ENCODE measurements around the gene PCDHB11. TPM values are rescaled to one million over a fixed set of nuclear protein-coding genes. Genes with fewer than 3 reads are reported as not detected.
"Not testable (repeated sequence)": the region's sequence is repeated elsewhere in the genome, so short reads cannot be mapped to it uniquely, and the experiment has no call there.

Gene PCDHB11
- total and polyA plus RNA-seq, 2 experiments from 2014 or later, result 1.1 to 1.2 TPM

DNA sequence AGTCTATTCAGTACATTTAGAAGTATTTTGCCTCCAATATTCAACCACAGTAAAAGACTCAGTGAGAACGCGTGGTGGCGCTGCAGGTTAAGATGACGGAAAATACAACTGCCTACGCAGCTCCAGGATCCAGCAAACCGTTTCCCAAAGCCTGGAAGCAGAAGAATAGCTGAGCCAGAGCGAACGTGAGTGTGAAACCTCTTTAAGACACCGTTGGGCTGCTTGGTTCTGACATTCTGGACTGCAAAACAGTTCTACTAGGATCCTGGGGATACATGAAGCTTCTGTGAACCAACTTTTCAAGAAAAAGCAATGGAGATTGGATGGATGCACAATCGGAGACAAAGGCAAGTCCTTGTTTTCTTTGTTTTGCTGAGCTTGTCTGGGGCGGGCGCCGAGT lies 17.2 kb upstream of the PCDHB11 start, which contains the start of gene PCDHB16:
Gene PCDHB16, plus strand, starts transcription at position 140 of the 400 bp plus-strand sequence. Its CDS starts 173 bp downstream, at position 313.
- in situ Hi-C loops (cut with MboI), result loop anchor here (10.0 kb wide), 1 partner anchor 383 kb away; no protein-coding TSS in a partner anchor
- Histone ChIP-seq H3K9me2 (ENCODE audit: insufficient read depth) (no peaks in the 10 kb centered on the region), H3K4me1 (ENCODE audit: insufficient read depth) (no peaks in the 10 kb centered on the region), H3F3A (ENCODE audit: insufficient read depth) (no peaks in the 10 kb centered on the region), H3K9ac (peak within 1 kb of the TSS; percentile 79), H3K4me2 (ENCODE audit: unreplicated experiment) (peak within 1 kb of the TSS; percentile 53), H2AFZ (peak within 1 kb of the TSS; percentile 87), H4K20me1 (ENCODE audit: insufficient read depth) (no peaks in the 10 kb centered on the region), H3K27ac (peak within 1 kb of the TSS; percentile 45), H3K27me3 (replicated peaks; ENCODE audit: insufficient read depth) (peaks cover 7% of the 10 kb centered on the region; the same call in 1 of the 2 replicates), H3K79me2 (ENCODE audit: insufficient read depth) (no peaks in the 10 kb centered on the region), H3K9me3 (ENCODE audit: low read depth) (no peaks in the 10 kb centered on the region), H3K36me3 (ENCODE audit: low read depth) (no peaks in the 10 kb centered on the region), H3K4me3 (peak within 1 kb of the TSS; percentile 76)
- TF ChIP-seq EZH2 (IDR thresholded peaks at IDR 0.05; ENCODE audit: insufficient read depth, poor library complexity, severe bottlenecking) (no peak), EZH2phosphoT487 (IDR thresholded peaks at IDR 0.05; ENCODE audit: insufficient read depth, low read depth) (no peak)
- peak; percentile 87 for DNase-seq
- WGBS, 2 experiments (ENCODE audit: low coverage in 1 of 2, low lambda C conversion rate in 2 of 2, missing lambda C conversion rate in 2 of 2), result 3% methylated on average over 13 of the region's 13 CpGs

DNA sequence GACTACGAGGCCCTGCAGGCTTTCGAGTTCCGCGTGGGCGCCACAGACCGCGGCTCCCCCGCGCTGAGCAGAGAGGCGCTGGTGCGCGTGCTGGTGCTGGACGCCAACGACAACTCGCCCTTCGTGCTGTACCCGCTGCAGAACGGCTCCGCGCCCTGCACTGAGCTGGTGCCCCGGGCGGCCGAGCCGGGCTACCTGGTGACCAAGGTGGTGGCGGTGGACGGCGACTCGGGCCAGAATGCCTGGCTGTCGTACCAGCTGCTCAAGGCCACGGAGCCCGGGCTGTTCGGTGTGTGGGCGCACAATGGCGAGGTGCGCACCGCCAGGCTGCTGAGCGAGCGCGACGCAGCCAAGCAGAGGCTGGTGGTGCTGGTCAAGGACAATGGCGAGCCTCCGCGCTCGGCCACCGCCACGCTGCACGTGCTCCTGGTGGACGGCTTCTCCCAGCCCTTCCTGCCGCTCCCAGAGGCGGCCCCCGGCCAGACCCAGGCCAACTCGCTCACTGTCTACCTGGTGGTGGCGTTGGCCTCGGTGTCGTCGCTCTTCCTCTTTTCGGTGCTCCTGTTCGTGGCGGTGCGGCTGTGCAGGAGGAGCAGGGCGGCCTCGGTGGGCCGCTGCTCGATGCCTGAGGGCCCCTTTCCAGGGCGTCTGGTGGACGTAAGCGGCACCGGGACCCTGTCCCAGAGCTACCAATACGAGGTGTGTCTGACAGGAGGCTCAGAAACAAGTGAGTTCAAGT lies 15.1 kb upstream of the PCDHB11 start:
- not testable (repeated sequence) for H3F3A ChIP-seq (ENCODE audit: insufficient read depth); H2AFZ ChIP-seq; H3K9me3 ChIP-seq (ENCODE audit: low read depth); H3K4me1 ChIP-seq (ENCODE audit: insufficient read depth); H3K4me2 ChIP-seq (ENCODE audit: unreplicated experiment); H3K9ac ChIP-seq; H3K79me2 ChIP-seq (ENCODE audit: insufficient read depth); H3K27me3 ChIP-seq (replicated peaks; ENCODE audit: insufficient read depth); H3K36me3 ChIP-seq (ENCODE audit: low read depth); H4K20me1 ChIP-seq (ENCODE audit: insufficient read depth); DNase-seq; H3K9me2 ChIP-seq (ENCODE audit: insufficient read depth); H3K4me3 ChIP-seq; H3K27ac ChIP-seq
- in situ Hi-C loops (cut with MboI), result loop anchor here (10.0 kb wide), 1 partner anchor 381 kb away; no protein-coding TSS in a partner anchor
- 30 to 34% methylated on average over 8 to 33 of the region's 69 CpGs for WGBS, 2 experiments (ENCODE audit: low coverage in 1 of 2, low lambda C conversion rate in 2 of 2, missing lambda C conversion rate in 2 of 2)

DNA sequence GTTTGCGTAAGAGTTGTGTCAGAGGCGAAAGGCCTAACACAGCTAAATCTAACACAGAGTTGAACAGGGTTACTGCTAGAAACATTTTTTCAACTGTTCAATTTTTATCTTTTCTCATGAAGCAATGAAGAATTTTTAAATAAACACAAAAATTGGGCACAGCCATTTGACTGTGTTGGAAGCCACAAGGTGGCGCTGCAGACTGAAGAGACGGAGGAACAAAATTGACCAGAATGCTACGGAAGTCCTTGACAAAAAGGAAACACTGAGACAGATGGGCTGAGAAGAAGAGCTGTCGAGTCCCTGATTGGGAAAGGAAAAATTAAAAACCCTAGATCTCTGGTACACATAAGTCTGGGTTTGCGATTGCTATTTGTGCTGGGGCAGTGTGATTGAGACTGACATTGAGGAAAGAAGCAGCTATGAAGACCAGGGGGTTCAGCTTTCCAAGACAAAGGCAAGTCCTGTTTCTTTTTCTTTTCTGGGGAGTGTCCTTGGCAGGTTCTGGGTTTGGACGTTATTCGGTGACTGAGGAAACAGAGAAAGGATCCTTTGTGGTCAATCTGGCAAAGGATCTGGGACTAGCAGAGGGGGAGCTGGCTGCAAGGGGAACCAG lies 12.4 kb upstream of the PCDHB11 start, which contains the start of gene PCDHB9:
Gene PCDHB9, plus strand, starts transcription at position 265 of the 616 bp plus-strand sequence. Its CDS starts 158 bp downstream, at position 423.
- no peaks in the 10 kb centered on the region for H3K9me3 ChIP-seq (ENCODE audit: low read depth)
- no peak for TF ChIP-seq EZH2phosphoT487 (IDR thresholded peaks at IDR 0.05; ENCODE audit: insufficient read depth, low read depth)
- no peak for TF ChIP-seq EZH2 (IDR thresholded peaks at IDR 0.05; ENCODE audit: insufficient read depth, poor library complexity, severe bottlenecking)
- no peak within 1 kb of the TSS for H3K27ac ChIP-seq
- in situ Hi-C loops (cut with MboI), result loop anchor here (10.0 kb wide), 1 partner anchor 378 kb away; no protein-coding TSS in a partner anchor
- peak within 1 kb of the TSS; percentile 67 for H3K4me3 ChIP-seq
- H3K4me1 ChIP-seq (ENCODE audit: insufficient read depth), result no peaks in the 10 kb centered on the region
- no peaks in the 10 kb centered on the region for H3K36me3 ChIP-seq (ENCODE audit: low read depth)
- H3K4me2 ChIP-seq (ENCODE audit: unreplicated experiment), result peak within 1 kb of the TSS; percentile 65
- no peaks in the 10 kb centered on the region for H3K9me2 ChIP-seq (ENCODE audit: insufficient read depth)
- H3K27me3 ChIP-seq (replicated peaks; ENCODE audit: insufficient read depth), result no peaks in the 10 kb centered on the region
- DNase-seq, result peak; percentile 77
- no peaks in the 10 kb centered on the region for H3F3A ChIP-seq (ENCODE audit: insufficient read depth)
- no peaks in the 10 kb centered on the region for H4K20me1 ChIP-seq (ENCODE audit: insufficient read depth)
- peak within 1 kb of the TSS; percentile 77 for H2AFZ ChIP-seq
- H3K79me2 ChIP-seq (ENCODE audit: insufficient read depth), result no peaks in the 10 kb centered on the region
- 9 to 11% methylated on average over 9 of the region's 9 CpGs for WGBS, 2 experiments (ENCODE audit: low coverage in 1 of 2, low lambda C conversion rate in 2 of 2, missing lambda C conversion rate in 2 of 2)
- H3K9ac ChIP-seq, result peak within 1 kb of the TSS; percentile 62; the same call in 1 of the 2 replicates

DNA sequence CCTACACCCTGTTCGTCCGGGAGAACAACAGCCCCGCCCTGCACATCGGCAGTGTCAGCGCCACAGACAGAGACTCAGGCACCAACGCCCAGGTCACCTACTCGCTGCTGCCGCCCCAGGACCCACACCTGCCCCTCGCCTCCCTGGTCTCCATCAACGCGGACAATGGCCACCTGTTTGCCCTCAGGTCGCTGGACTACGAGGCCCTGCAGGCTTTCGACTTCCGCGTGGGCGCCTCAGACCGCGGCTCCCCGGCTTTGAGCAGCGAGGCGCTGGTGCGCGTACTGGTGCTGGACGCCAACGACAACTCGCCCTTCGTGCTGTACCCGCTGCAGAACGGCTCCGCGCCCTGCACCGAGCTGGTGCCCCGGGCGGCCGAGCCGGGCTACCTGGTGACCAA lies 10.7 kb upstream of the PCDHB11 start:
- H3K4me2 ChIP-seq (ENCODE audit: unreplicated experiment); H3F3A ChIP-seq (ENCODE audit: insufficient read depth); H3K4me3 ChIP-seq; H2AFZ ChIP-seq; H3K4me1 ChIP-seq (ENCODE audit: insufficient read depth); H3K27me3 ChIP-seq (replicated peaks; ENCODE audit: insufficient read depth); H3K36me3 ChIP-seq (ENCODE audit: low read depth); H3K79me2 ChIP-seq (ENCODE audit: insufficient read depth); H3K9me2 ChIP-seq (ENCODE audit: insufficient read depth); H3K27ac ChIP-seq; H3K9ac ChIP-seq; H3K9me3 ChIP-seq (ENCODE audit: low read depth); H4K20me1 ChIP-seq (ENCODE audit: insufficient read depth); DNase-seq: not testable (repeated sequence)
- in situ Hi-C loops (cut with MboI), result loop anchor here (10.0 kb wide), 1 partner anchor 376 kb away; no protein-coding TSS in a partner anchor
- 38 to 44% methylated on average over 24 to 33 of the region's 37 CpGs for WGBS, 2 experiments (ENCODE audit: low coverage in 1 of 2, low lambda C conversion rate in 2 of 2, missing lambda C conversion rate in 2 of 2)

DNA sequence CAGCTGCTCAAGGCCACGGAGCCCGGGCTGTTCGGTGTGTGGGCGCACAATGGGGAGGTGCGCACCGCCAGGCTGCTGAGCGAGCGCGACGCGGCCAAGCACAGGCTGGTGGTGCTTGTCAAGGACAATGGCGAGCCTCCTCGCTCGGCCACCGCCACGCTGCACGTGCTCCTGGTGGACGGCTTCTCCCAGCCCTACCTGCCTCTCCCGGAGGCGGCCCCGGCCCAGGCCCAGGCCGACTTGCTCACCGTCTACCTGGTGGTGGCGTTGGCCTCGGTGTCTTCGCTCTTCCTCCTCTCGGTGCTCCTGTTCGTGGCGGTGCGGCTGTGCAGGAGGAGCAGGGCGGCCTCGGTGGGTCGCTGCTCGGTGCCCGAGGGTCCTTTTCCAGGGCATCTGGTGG lies 10.3 kb upstream of the PCDHB11 start:
- H4K20me1 ChIP-seq (ENCODE audit: insufficient read depth); H3K9me3 ChIP-seq (ENCODE audit: low read depth); H2AFZ ChIP-seq; H3K4me2 ChIP-seq (ENCODE audit: unreplicated experiment); DNase-seq; H3K9ac ChIP-seq; H3K4me3 ChIP-seq; H3K27ac ChIP-seq; H3K27me3 ChIP-seq (replicated peaks; ENCODE audit: insufficient read depth); H3K79me2 ChIP-seq (ENCODE audit: insufficient read depth); H3F3A ChIP-seq (ENCODE audit: insufficient read depth); H3K36me3 ChIP-seq (ENCODE audit: low read depth); H3K4me1 ChIP-seq (ENCODE audit: insufficient read depth); H3K9me2 ChIP-seq (ENCODE audit: insufficient read depth): not testable (repeated sequence)
- in situ Hi-C loops (cut with MboI), result loop anchor here (10.0 kb wide), 1 partner anchor 376 kb away; no protein-coding TSS in a partner anchor
- WGBS, 2 experiments (ENCODE audit: low coverage in 1 of 2, low lambda C conversion rate in 2 of 2, missing lambda C conversion rate in 2 of 2), result 41 to 47% methylated on average over 19 to 27 of the region's 35 CpGs
